Measurements from ENCODE around the gene HDAC4. TPM values are rescaled to one million over a fixed set of nuclear protein-coding genes. Genes with fewer than 3 reads are reported as not detected.

The HDAC4 gene
- total and polyA plus RNA-seq, 9 of the 15 experiments (the other 6 are each of a cell fraction or from before 2014, with no cell fraction given) = 0.11 to 20.2 (median 4.0) TPM

GRCh38 chr2:239433777-239434403 is 33.1 kb upstream of the HDAC4 start (continued):
- TF ChIP-seq E2F4 (CRISPR knock-in tag; IDR thresholded peaks at IDR 0.05; ENCODE audit: low read depth) = no peak
- no peak for TF ChIP-seq TAF15 (IDR thresholded peaks at IDR 0.05; ENCODE audit: low read depth, low read length)
- TF ChIP-seq ZNF79 (CRISPR knock-in tag; IDR thresholded peaks at IDR 0.05; ENCODE audit: low read depth) = no peak
- TF ChIP-seq EP300 (IDR thresholded peaks at IDR 0.05; ENCODE audit: low read length) = no peak

- Histone ChIP-seq H3K79me2 (ENCODE audit: control insufficient read depth, insufficient read depth, low read length) (no peaks in the 10 kb centered on the region), H3K27ac (ENCODE audit: extremely low read depth, low read depth, low read length) (no peak overlapping the region), H3K4me1 (replicated peaks in 1 of 2; ENCODE audit: control insufficient read depth in 2 of 2, insufficient read depth in 2 of 2, low read length in 2 of 2) (no peaks in the 10 kb centered on the region), H3K36me3 (ENCODE audit: control insufficient read depth, insufficient read depth, low read length) (no peaks in the 10 kb centered on the region), H3K9ac (ENCODE audit: insufficient read depth in 1 of 2, low read depth in 2 of 2, low read length in 2 of 2) (no peak overlapping the region), H4K20me1 (replicated peaks; ENCODE audit: control insufficient read depth, insufficient read depth, low read length) (no peaks in the 10 kb centered on the region), H3K27me3 (ENCODE audit: control insufficient read depth in 2 of 2, insufficient read depth in 2 of 2, low read length in 2 of 2) (peaks cover 14 to 25% of the 10 kb centered on the region in 2 experiments; a peak in 4 of 5 replicates), H3K4me2 (ENCODE audit: insufficient read depth, low read length) (no peak overlapping the region), H3K9me1 (ENCODE audit: control insufficient read depth, insufficient read depth, low read length) (no peaks in the 10 kb centered on the region), H3K9me3 (replicated peaks; ENCODE audit: control insufficient read depth, insufficient read depth, low read depth, low read length) (no peaks in the 10 kb centered on the region), H2AFZ (ENCODE audit: low read depth, low read length) (no peak overlapping the region), H3K4me3 (no peak overlapping the region)
- BruUV-seq (replicated peaks) = no TSS peak
- WGBS (ENCODE audit: insufficient coverage, low coverage, missing lambda C conversion rate) = 0% methylated on average over 1 of the region's 1 CpG
- ChIA-PET POLR2A (no interaction called here), CTCF (ENCODE audit: low intra/inter-chr PET ratio) (no interaction called here)
- no peak for DNase-seq (ENCODE audit: extremely low read depth in 1 of 4, low spot score in 3 of 4)
- FAIRE-seq = no peak
- intact Hi-C loops (cut with micrococcal nuclease) (no loop called here), in situ Hi-C loops (cut with MboI) (no loop called here)
- TF ChIP-seq ZNF830 (CRISPR knock-in tag; IDR thresholded peaks at IDR 0.05) = no peak
- ATAC-seq = no peak
Observed at GRCh38 chr2:239432174-239432573, 31.4 kb upstream of the HDAC4 start.
